Neural crest cell (in vitro differentiated cells): Measurements from ENCODE around the gene IARS2. TPM values are rescaled to one million over a fixed set of nuclear protein-coding genes. Genes with fewer than 3 reads are reported as not detected.

Source experiments
- DNase-seq: peaks from one replicate; pipeline ENCODE4 v3.0.0; 2021; ENCODE audit warnings: low read depth, mixed read lengths, low spot score
- H3K27ac Mint-ChIP-seq: one replicate; pipeline ENCODE4 v1.8.0; 2021; ENCODE audit warnings: mild to moderate bottlenecking, mixed read lengths; ENCODE audit not compliant: unreplicated experiment
- H3K27me3 Mint-ChIP-seq: 2 replicates; pipeline ENCODE4 v1.8.0; 2021; ENCODE audit warnings: low read depth, mild to moderate bottlenecking, mixed read lengths
- H3K36me3 Mint-ChIP-seq: 2 replicates; pipeline ENCODE4 v1.8.0; 2021; ENCODE audit warnings: low read depth, mild to moderate bottlenecking, mixed read lengths
- H3K4me1 Mint-ChIP-seq: 2 replicates; pipeline ENCODE4 v1.8.0; 2021; ENCODE audit warnings: mixed read lengths
- H3K4me3 Mint-ChIP-seq: one replicate; pipeline ENCODE4 v1.8.0; 2021; ENCODE audit warnings: mild to moderate bottlenecking, mixed read lengths
- H3K9me3 Mint-ChIP-seq: 2 replicates; pipeline ENCODE4 v1.8.0; 2021; ENCODE audit warnings: mixed read lengths
- CTCF ChIP-seq: fragments of 200-600 bp; sonication (generic); conservative IDR thresholded peaks from 2 replicates; pipeline ENCODE4 v1.5.0; 2021; ENCODE audit warnings: antibody characterized with exemption, mild to moderate bottlenecking
- total RNA-seq: library from RNA; stranded (reverse); gene quantifications from 2 replicates; pipeline ENCODE4 v1.2.1, GENCODE V29; 2021

Gene IARS2
- total RNA-seq, 1 donor from 2014 or later: 65.1 TPM

- DNase-seq: no peak
- Mint-ChIP-seq H3K4me1 (no peaks in the 10 kb centered on the region), H3K9me3 (no peaks in the 10 kb centered on the region), H3K36me3 (peaks cover 3% of the 10 kb centered on the region), H3K27me3 (no peaks in the 10 kb centered on the region), H3K27ac (no peak overlapping the region), H3K4me3 (no peak overlapping the region)
- no peak for TF ChIP-seq CTCF
Observed at GRCh38 chr1:220056374-220056773, 37.6 kb upstream of the IARS2 start.

- H3K9me3 Mint-ChIP-seq: no peaks in the 10 kb centered on the region
- H3K27ac Mint-ChIP-seq: no peak overlapping the region
- peaks cover 21% of the 10 kb centered on the region for H3K36me3 Mint-ChIP-seq
- H3K4me1 Mint-ChIP-seq: no peaks in the 10 kb centered on the region
- DNase-seq: no peak
- no peak overlapping the region for H3K4me3 Mint-ChIP-seq
- no peak for TF ChIP-seq CTCF
- H3K27me3 Mint-ChIP-seq: no peaks in the 10 kb centered on the region
Observed at GRCh38 chr1:220060876-220061275, 33.1 kb upstream of the IARS2 start.

- H3K27ac Mint-ChIP-seq: no peak overlapping the region
- H3K4me3 Mint-ChIP-seq: no peak overlapping the region
- H3K4me1 Mint-ChIP-seq: no peaks in the 10 kb centered on the region
- H3K36me3 Mint-ChIP-seq: peaks cover 21% of the 10 kb centered on the region
- no peak for DNase-seq
- no peaks in the 10 kb centered on the region for H3K9me3 Mint-ChIP-seq
- no peaks in the 10 kb centered on the region for H3K27me3 Mint-ChIP-seq
- no peak for TF ChIP-seq CTCF
Observed at GRCh38 chr1:220062629-220063028, 31.3 kb upstream of the IARS2 start.

- no peak for DNase-seq
- TF ChIP-seq CTCF: no peak
- no peak overlapping the region for H3K27ac Mint-ChIP-seq
- H3K36me3 Mint-ChIP-seq: peaks cover 17% of the 10 kb centered on the region
- no peaks in the 10 kb centered on the region for H3K27me3 Mint-ChIP-seq
- H3K4me3 Mint-ChIP-seq: no peak overlapping the region
- no peaks in the 10 kb centered on the region for H3K9me3 Mint-ChIP-seq
- no peaks in the 10 kb centered on the region for H3K4me1 Mint-ChIP-seq
Observed at GRCh38 chr1:220067269-220068204, 26.4 kb upstream of the IARS2 start.

GRCh38 chr1:220076861-220077762, 16.8 kb upstream of the IARS2 start:
- H3K27me3 Mint-ChIP-seq: no peaks in the 10 kb centered on the region
- peaks cover 4% of the 10 kb centered on the region for H3K9me3 Mint-ChIP-seq
- no peaks in the 10 kb centered on the region for H3K4me1 Mint-ChIP-seq
- H3K4me3 Mint-ChIP-seq: no peak overlapping the region
- TF ChIP-seq CTCF: no peak
- DNase-seq: no peak
- H3K27ac Mint-ChIP-seq: no peak overlapping the region
- H3K36me3 Mint-ChIP-seq: peaks cover 13% of the 10 kb centered on the region
